OCI-LY7 (cell line): Measurements from ENCODE around the gene ANKRD49.

Source experiments
- CTCF ChIP-seq: fragments of 200-600 bp; sonication (generic); conservative IDR thresholded peaks from 2 replicates; pipeline ENCODE4 v1.5.1; 2014; ENCODE audit warnings: mild to moderate bottlenecking, antibody characterized with exemption, low read length, moderate library complexity, mixed read lengths
- EZH2phosphoT487 ChIP-seq: fragments of 200-600 bp; sonication (generic); IDR thresholded peaks from 2 replicates; pipeline ENCODE4 v1.6.1; 2018; ENCODE audit warnings: low read depth, borderline replicate concordance, mild to moderate bottlenecking, mixed run types, antibody characterized with exemption, low read length, moderate library complexity, mixed read lengths

- TF ChIP-seq CTCF = peak; percentile 52
- TF ChIP-seq EZH2phosphoT487 = no peak
Measured at GRCh38 chr11:94521684-94522083, 27.9 kb downstream of the ANKRD49 start.
